SK-N-SH (cell line): ENCODE data around the gene SMARCC2.

Experiments
- EP300 ChIP-seq, 2 experiments: IDR thresholded peaks; 2 replicates each; pipeline versions ENCODE4 v1.4.0 to v1.6.1; 2012; ENCODE audit warnings: borderline replicate concordance in 1 of 2, low read depth in 1 of 2, low read length in 1 of 2
- FOSL2 ChIP-seq: IDR thresholded peaks from 2 replicates; pipeline ENCODE4 v1.4.0; 2012; ENCODE audit warnings: low read depth, mild to moderate bottlenecking, moderate library complexity, borderline replicate concordance
- GABPA ChIP-seq: IDR thresholded peaks from 2 replicates; pipeline ENCODE4 v1.4.0; 2012; ENCODE audit warnings: low read depth, mild to moderate bottlenecking
- POLR2AphosphoS5 ChIP-seq: IDR thresholded peaks from 2 replicates; pipeline ENCODE4 v1.6.1; 2012; ENCODE audit warnings: low read depth, low read length
- RFX5 ChIP-seq: IDR thresholded peaks from 2 replicates; pipeline ENCODE4 v1.6.1; 2012; ENCODE audit warnings: mild to moderate bottlenecking, improper control_type of control experiment, low read length
- TAF1 ChIP-seq: IDR thresholded peaks from 2 replicates; pipeline ENCODE4 v1.6.1; 2012; ENCODE audit warnings: low read depth, mild to moderate bottlenecking, low read length, moderate library complexity, borderline replicate concordance
- TCF12 ChIP-seq: IDR thresholded peaks from 2 replicates; pipeline ENCODE4 v1.4.0; 2012
- TEAD4 ChIP-seq: IDR thresholded peaks from 2 replicates; pipeline ENCODE4 v1.4.0; 2012; ENCODE audit warnings: mild to moderate bottlenecking, borderline replicate concordance; ENCODE audit not compliant: insufficient read depth
- TF ChIP-seq, protein P1 (sequence below): fragments of 200-600 bp; sonication (generic); IDR thresholded peaks from 2 replicates; pipeline ENCODE4 v1.6.1; 2017; ENCODE audit warnings: antibody characterized with exemption, mild to moderate bottlenecking, moderate library complexity
- TF ChIP-seq, protein P2 (sequence below): fragments of 150-350 bp; IDR thresholded peaks from 2 replicates; pipeline ENCODE4 v1.6.1; 2017; ENCODE audit warnings: antibody characterized with exemption, low read length, low read depth, borderline replicate concordance
- TF ChIP-seq, protein P3 (sequence below): IDR thresholded peaks from 2 replicates; pipeline ENCODE4 v1.6.1; 2012; ENCODE audit warnings: mild to moderate bottlenecking, low read depth, low read length, moderate library complexity
- TF ChIP-seq, protein P4 (sequence below): IDR thresholded peaks from 2 replicates; pipeline ENCODE4 v1.4.0; 2012; ENCODE audit warnings: low read depth

DNA sequence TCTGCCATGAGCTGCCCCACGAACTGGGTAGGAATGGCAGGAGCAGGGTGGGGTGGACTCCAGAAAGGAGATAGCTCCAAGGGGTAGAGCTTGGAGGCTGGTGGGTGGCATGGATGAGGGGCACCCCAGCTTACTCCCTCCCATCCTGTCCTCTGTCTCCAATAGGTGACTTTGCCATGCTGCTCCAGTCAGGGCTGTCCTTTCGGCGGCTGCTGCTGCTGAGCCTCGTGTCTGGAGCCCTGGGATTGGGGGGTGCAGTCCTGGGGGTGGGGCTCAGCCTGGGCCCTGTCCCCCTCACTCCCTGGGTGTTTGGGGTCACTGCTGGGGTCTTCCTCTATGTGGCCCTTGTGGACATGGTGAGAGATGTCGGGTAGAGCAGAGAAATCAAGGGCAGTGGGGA, 47.7 kb upstream of the SMARCC2 start:
- TF ChIP-seq TAF1: no peak
- TF ChIP-seq, protein P1, sequence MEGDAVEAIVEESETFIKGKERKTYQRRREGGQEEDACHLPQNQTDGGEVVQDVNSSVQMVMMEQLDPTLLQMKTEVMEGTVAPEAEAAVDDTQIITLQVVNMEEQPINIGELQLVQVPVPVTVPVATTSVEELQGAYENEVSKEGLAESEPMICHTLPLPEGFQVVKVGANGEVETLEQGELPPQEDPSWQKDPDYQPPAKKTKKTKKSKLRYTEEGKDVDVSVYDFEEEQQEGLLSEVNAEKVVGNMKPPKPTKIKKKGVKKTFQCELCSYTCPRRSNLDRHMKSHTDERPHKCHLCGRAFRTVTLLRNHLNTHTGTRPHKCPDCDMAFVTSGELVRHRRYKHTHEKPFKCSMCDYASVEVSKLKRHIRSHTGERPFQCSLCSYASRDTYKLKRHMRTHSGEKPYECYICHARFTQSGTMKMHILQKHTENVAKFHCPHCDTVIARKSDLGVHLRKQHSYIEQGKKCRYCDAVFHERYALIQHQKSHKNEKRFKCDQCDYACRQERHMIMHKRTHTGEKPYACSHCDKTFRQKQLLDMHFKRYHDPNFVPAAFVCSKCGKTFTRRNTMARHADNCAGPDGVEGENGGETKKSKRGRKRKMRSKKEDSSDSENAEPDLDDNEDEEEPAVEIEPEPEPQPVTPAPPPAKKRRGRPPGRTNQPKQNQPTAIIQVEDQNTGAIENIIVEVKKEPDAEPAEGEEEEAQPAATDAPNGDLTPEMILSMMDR: no peak
- no peak for TF ChIP-seq FOSL2
- no peak for TF ChIP-seq POLR2AphosphoS5
- TF ChIP-seq RFX5: no peak
- TF ChIP-seq GABPA: no peak
- TF ChIP-seq TCF12: no peak
- TF ChIP-seq EP300 (IDR thresholded peaks at IDR 0.05; ENCODE audit: borderline replicate concordance in 1 of 2, low read depth in 1 of 2, low read length in 1 of 2): no peak
- TF ChIP-seq, protein P2, sequence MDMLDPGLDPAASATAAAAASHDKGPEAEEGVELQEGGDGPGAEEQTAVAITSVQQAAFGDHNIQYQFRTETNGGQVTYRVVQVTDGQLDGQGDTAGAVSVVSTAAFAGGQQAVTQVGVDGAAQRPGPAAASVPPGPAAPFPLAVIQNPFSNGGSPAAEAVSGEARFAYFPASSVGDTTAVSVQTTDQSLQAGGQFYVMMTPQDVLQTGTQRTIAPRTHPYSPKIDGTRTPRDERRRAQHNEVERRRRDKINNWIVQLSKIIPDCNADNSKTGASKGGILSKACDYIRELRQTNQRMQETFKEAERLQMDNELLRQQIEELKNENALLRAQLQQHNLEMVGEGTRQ: no peak
- TF ChIP-seq, protein P3, sequence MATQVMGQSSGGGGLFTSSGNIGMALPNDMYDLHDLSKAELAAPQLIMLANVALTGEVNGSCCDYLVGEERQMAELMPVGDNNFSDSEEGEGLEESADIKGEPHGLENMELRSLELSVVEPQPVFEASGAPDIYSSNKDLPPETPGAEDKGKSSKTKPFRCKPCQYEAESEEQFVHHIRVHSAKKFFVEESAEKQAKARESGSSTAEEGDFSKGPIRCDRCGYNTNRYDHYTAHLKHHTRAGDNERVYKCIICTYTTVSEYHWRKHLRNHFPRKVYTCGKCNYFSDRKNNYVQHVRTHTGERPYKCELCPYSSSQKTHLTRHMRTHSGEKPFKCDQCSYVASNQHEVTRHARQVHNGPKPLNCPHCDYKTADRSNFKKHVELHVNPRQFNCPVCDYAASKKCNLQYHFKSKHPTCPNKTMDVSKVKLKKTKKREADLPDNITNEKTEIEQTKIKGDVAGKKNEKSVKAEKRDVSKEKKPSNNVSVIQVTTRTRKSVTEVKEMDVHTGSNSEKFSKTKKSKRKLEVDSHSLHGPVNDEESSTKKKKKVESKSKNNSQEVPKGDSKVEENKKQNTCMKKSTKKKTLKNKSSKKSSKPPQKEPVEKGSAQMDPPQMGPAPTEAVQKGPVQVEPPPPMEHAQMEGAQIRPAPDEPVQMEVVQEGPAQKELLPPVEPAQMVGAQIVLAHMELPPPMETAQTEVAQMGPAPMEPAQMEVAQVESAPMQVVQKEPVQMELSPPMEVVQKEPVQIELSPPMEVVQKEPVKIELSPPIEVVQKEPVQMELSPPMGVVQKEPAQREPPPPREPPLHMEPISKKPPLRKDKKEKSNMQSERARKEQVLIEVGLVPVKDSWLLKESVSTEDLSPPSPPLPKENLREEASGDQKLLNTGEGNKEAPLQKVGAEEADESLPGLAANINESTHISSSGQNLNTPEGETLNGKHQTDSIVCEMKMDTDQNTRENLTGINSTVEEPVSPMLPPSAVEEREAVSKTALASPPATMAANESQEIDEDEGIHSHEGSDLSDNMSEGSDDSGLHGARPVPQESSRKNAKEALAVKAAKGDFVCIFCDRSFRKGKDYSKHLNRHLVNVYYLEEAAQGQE: no peak
- TF ChIP-seq TEAD4: no peak
- TF ChIP-seq, protein P4, sequence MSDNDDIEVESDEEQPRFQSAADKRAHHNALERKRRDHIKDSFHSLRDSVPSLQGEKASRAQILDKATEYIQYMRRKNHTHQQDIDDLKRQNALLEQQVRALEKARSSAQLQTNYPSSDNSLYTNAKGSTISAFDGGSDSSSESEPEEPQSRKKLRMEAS: no peak
